Pancreas (tissue), 10 donors: Measurements from ENCODE around the gene FOXF1. TPM values are rescaled to one million over a fixed set of nuclear protein-coding genes. Genes with fewer than 3 reads are reported as not detected.

Experiments
- ATAC-seq, 4 donors: fragments of 200-7000 bp; cut with Tn5 transposase; one replicate each; pipeline versions ENCODE4 v1.8.0 to v1.9.1; 2020; ENCODE audit warnings: mild to moderate bottlenecking in 4 of 4, moderate library complexity in 4 of 4
- DNase-seq, 6 donors: peaks; one replicate each; pipeline ENCODE4 v3.0.0-alpha.2; 2020
- FAIRE-seq: peaks from 2 replicates; lab custom pipeline; 2012; peaks lifted over from hg19 to GRCh38; lab: Jason Lieb, UNC
- H3K27ac ChIP-seq, 4 donors: fragments of 200-600 bp; sonication (generic); 1 replicate in 3 of 4; 2 replicates in 1 of 4; pipeline versions ENCODE4 v1.5.0 to v1.8.0; 2020
- H3K27me3 ChIP-seq, 4 donors: fragments of 200-600 bp; one replicate each; pipeline ENCODE4 v1.8.0; 2021
- H3K36me3 ChIP-seq, 3 donors: fragments of 200-600 bp; sonication (generic) in 1 of 3; one replicate each; pipeline versions ENCODE4 v1.5.0 to v1.8.0; 2020 to 2021
- H3K4me1 ChIP-seq, 3 donors: fragments of 200-600 bp; one replicate each; pipeline ENCODE4 v1.8.0; 2021
- H3K4me3 ChIP-seq, 4 donors: fragments of 200-600 bp; sonication (generic) in 2 of 4; one replicate each; pipeline versions ENCODE4 v1.5.0 to v1.8.0; 2020 to 2021
- H3K9me3 ChIP-seq, 4 donors: fragments of 200-600 bp; one replicate each; pipeline ENCODE4 v1.8.0; 2021
- WGBS, 2 donors: extraction: QIAGEN DNeasy Blood & Tissue Kit; methylation state at CpG; one replicate each; pipeline ENCODE4 v1.1.7; 2013; 5-methylcytosine and 5-hydroxymethylcytosine counted together
- intact Hi-C, 3 donors: fragments of 100-400 bp; cut with DNase I; formaldehyde crosslinking; loops; one replicate each; pipeline versions ENCODE4 v1.11.1 to v1.14.2; 2022
- polyA plus RNA-seq, 2 donors: library from polyadenylated mRNA; stranded (reverse); fragments of 200-250 nt; gene quantifications; one replicate each; pipeline ENCODE4 v1.2.3, GENCODE V29; 2013
- total RNA-seq, 6 donors: library from RNA; stranded (reverse); fragmentation: NEBNext Ultra II Directional in 4 of 6; extraction: Animal tissue kit (Norgen Biotek cat#: 25700) in 4 of 6; gene quantifications; one replicate each; pipeline versions ENCODE4 v1.2.1 to v1.2.4, GENCODE V29; 2021 to 2023
- TF ChIP-seq, protein P1 (sequence below), 4 donors: fragments of 200-600 bp; sonication (generic) in 3 of 4; IDR thresholded peaks; one replicate each; pipeline versions ENCODE4 v1.5.0 to v1.8.0; 2021; ENCODE audit warnings: antibody characterized with exemption in 4 of 4
- donor health status: healthy with polysubstance abuse.
- donor health status: DM: no; HTN: no; CAD: no; lungs with moderate emphysema.
- donor health status: DM: no; HTN: no; CAD: no.
- donor health status: control.
- donor health status: control.
- donor health status: Bipolar disorder and iron deficiency.
- donor health status: DM: yes; HTN: yes; CAD: no.
- donor health status: DM: no; HTN: no; CAD: no.
- donor health status: DM: no; HTN: no; CAD: no.
- donor health status: DM: yes; HTN: yes; CAD: no.

FOXF1 gene
- total and polyA plus RNA-seq, 8 donors: 0.16 to 1.2 (median 0.52) TPM

DNA sequence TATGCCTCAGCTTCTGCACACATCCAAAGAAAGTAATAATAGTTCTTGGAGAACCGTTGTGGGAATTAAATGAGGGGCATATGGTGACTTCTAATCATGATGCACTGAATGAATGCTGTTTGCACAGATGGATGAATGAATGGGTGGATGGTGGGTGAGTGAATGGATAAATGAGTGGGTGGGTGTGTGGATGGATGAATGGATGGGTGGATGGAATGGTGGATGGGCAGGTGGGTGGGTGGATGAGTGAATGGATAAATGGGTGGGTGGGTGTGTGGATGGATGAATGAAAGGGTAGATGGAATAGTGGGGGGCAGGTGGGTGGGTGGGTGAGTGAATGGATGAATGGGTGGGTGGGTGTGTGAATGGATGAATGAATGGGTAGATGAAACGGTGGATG, 44.9 kb upstream of the FOXF1 start:
- Histone ChIP-seq H3K27ac (no peak overlapping the region), H3K27me3 (no peaks in the 10 kb centered on the region), H3K4me1 (no peaks in the 10 kb centered on the region), H3K9me3 (no peaks in the 10 kb centered on the region), H3K4me3 (no peak overlapping the region), H3K36me3 (no peaks in the 10 kb centered on the region)
- TF ChIP-seq, protein P1, sequence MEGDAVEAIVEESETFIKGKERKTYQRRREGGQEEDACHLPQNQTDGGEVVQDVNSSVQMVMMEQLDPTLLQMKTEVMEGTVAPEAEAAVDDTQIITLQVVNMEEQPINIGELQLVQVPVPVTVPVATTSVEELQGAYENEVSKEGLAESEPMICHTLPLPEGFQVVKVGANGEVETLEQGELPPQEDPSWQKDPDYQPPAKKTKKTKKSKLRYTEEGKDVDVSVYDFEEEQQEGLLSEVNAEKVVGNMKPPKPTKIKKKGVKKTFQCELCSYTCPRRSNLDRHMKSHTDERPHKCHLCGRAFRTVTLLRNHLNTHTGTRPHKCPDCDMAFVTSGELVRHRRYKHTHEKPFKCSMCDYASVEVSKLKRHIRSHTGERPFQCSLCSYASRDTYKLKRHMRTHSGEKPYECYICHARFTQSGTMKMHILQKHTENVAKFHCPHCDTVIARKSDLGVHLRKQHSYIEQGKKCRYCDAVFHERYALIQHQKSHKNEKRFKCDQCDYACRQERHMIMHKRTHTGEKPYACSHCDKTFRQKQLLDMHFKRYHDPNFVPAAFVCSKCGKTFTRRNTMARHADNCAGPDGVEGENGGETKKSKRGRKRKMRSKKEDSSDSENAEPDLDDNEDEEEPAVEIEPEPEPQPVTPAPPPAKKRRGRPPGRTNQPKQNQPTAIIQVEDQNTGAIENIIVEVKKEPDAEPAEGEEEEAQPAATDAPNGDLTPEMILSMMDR (IDR thresholded peaks at IDR 0.05): no peak
- DNase-seq (no peak), FAIRE-seq (no peak), ATAC-seq (no peak)
- WGBS, 2 donors: 52 to 91% methylated on average over 2 of the region's 2 CpGs
- intact Hi-C loops: loop anchor here in 1 of 3 donors (10.0 kb wide), 1 partner anchor 59 kb away; no protein-coding TSS in a partner anchor

DNA sequence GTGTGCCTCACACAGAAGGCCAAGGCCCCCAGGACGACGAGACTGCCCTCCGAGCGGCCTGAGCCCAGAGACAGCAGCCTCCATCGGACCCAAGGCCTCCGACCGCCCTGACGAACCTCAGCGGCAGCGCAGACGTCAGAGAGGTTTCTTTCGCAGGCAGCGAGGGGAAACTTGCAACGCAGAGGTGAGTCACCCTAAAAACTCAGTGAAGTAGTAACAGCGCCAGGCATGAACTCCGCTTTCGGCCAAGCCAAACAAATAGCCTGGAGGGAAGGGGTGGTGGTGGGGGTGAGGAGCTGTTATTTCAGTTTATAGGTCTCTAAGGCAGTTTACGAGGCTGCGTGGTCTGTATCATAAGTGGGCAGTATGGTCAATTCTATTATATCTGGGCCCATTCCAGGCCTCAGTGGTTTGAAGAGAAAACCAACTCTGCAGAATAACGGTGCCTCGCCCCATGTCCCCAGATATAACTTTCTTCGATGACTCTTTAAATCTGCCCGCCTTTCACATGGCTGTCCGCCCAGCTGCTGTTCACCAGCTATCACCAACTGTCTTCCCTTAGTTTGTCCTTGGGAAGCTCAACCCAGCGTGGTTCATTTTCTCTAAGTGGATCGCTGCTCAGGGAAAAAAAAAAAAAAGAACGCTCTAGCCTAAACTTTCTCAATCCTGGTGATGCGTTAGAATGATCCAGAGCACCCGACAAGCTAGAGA, 43.5 kb upstream of the FOXF1 start:
- Histone ChIP-seq H3K27me3 (no peaks in the 10 kb centered on the region), H3K4me1 (no peaks in the 10 kb centered on the region), H3K27ac (no peak overlapping the region), H3K4me3 (no peak overlapping the region), H3K36me3 (no peaks in the 10 kb centered on the region), H3K9me3 (no peaks in the 10 kb centered on the region)
- no peak for FAIRE-seq
- WGBS, 2 donors: 72 to 81% methylated on average over 29 of the region's 29 CpGs
- ATAC-seq: no peak
- DNase-seq: no peak
- TF ChIP-seq, protein P1 (IDR thresholded peaks at IDR 0.05): no peak
- intact Hi-C loops: loop anchor here in 1 of 3 donors (10.0 kb wide), 1 partner anchor 58 kb away; no protein-coding TSS in a partner anchor

DNA sequence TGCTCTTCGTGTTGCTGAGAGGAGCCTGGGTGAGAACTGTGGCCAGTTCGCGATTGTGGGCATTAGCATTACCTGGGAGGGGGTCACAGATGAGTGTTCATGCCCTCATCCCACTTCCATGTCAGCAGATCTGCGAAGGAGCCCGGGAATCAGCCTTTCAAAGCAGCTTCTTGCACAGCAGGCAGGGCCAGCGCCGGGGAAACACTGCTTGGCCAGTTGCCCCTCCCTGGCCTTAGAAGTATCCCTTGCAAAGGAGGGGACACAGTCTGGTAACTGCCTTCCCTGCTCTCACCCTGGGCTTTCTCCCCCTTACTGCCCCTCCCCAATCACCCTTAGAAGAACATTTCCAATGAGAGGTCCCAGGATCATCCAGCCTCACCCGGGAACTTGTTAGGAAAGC, 42.8 kb upstream of the FOXF1 start:
- intact Hi-C loops: loop anchor here in 1 of 3 donors (10.0 kb wide), 1 partner anchor 57 kb away; no protein-coding TSS in a partner anchor
- no peaks in the 10 kb centered on the region for H3K27me3 ChIP-seq
- FAIRE-seq (no peak), ATAC-seq (no peak), DNase-seq (no peak)
- no peaks in the 10 kb centered on the region for H3K4me1 ChIP-seq
- no peaks in the 10 kb centered on the region for H3K36me3 ChIP-seq
- no peaks in the 10 kb centered on the region for H3K9me3 ChIP-seq
- TF ChIP-seq, protein P1 (IDR thresholded peaks at IDR 0.05): no peak
- no peak overlapping the region for H3K27ac ChIP-seq
- 63 to 70% methylated on average over 7 to 8 of the region's 8 CpGs for WGBS, 2 donors
- H3K4me3 ChIP-seq: no peak overlapping the region

DNA sequence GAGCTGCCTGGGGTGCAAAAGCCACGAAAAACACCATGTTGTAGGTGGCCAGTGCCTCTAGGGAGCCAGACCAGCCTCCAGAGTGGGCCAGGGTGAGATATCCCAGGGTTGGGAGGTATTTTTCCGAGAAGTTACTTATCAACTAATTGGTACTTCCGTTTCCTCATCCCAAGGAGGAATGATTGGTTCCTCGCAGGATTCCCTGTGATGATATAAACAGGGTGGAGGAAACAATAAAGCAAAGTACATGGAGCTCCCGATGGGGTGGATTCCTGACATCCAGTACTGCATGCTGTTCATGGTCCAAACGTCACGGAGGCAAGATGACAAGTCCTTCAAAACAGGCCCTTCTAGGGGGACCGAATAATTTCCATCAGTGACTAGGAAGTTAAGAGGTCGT, 39.4 kb upstream of the FOXF1 start:
- H3K4me3 ChIP-seq: no peak overlapping the region
- ATAC-seq (no peak), FAIRE-seq (no peak), DNase-seq (no peak)
- H3K4me1 ChIP-seq: no peaks in the 10 kb centered on the region
- H3K27me3 ChIP-seq: no peaks in the 10 kb centered on the region
- H3K36me3 ChIP-seq: no peaks in the 10 kb centered on the region
- no peak overlapping the region for H3K27ac ChIP-seq
- TF ChIP-seq, protein P1 (IDR thresholded peaks at IDR 0.05): no peak
- H3K9me3 ChIP-seq: no peaks in the 10 kb centered on the region
- 48 to 63% methylated on average over 9 of the region's 9 CpGs for WGBS, 2 donors
- intact Hi-C loops: no loop called here

DNA sequence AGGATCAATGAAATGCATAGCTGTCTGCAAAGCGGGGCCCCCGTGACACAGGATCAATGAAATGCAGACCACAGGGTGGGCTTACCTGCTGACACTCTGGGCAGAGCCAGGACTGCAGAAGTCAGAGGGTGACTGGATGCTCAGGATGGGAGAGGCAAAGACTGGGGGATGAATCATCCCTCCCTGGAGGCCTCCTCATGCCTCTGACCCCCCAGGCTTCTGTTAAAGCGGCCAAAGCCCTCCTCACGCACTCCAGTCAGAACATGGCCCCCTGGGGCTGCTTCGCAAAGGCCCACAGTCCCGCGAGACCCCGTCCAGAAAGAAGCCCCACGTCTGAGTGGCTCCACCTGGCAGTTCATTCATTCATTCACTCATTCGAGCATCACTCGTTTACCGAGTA, 38.4 kb upstream of the FOXF1 start:
- no peak for FAIRE-seq

More for the DNA sequence above, 38.4 kb upstream of the FOXF1 start:
- TF ChIP-seq, protein P1 (IDR thresholded peaks at IDR 0.05): no peak
- intact Hi-C loops: no loop called here
- Histone ChIP-seq H3K36me3 (no peaks in the 10 kb centered on the region), H3K9me3 (no peaks in the 10 kb centered on the region), H3K27me3 (no peaks in the 10 kb centered on the region), H3K27ac (no peak overlapping the region), H3K4me3 (no peak overlapping the region), H3K4me1 (no peaks in the 10 kb centered on the region)
- DNase-seq (no peak), ATAC-seq (no peak)
- WGBS, 2 donors: 77 to 82% methylated on average over 12 of the region's 12 CpGs
